Astrocyte (in vitro differentiated cells and primary cell): Measurements from ENCODE around the gene ZDHHC11.
"Not testable (repeated sequence)": the region's sequence is repeated elsewhere in the genome, so short reads cannot be mapped to it uniquely, and the experiment has no call there.

ENCODE experiments used
- EZH2 ChIP-seq: IDR thresholded peaks from 2 replicates; pipeline ENCODE4 v1.6.1; 2012; ENCODE audit warnings: mild to moderate bottlenecking, low read length, inconsistent platforms; ENCODE audit not compliant: insufficient read depth
- TF ChIP-seq, protein P1 (sequence below): IDR thresholded peaks from 2 replicates; pipeline ENCODE4 v1.5.1; 2011; ENCODE audit warnings: low read depth, mild to moderate bottlenecking, inconsistent platforms, low read length, moderate library complexity; ENCODE audit not compliant: insufficient read depth

DNA sequence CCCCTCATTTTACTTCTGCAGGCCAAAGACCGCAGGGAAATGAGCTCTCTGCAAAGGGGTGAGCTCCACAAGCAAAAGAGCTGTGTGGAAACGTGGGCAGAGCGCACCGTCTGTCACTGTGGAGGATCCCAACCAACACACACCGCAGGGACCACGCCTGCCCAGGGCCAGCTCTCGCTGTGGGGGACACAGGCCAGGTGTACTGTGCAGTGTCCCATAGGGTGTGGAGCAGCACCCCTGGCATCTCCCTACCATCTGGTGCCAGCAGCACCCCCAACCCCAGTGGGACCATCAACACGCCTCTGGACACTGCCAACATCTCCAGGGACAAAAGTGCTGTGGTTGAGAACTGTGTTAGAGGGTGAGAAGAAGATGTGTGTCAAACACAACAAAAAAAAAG lies 27.9 kb upstream of the ZDHHC11 start:
- TF ChIP-seq, protein P1, sequence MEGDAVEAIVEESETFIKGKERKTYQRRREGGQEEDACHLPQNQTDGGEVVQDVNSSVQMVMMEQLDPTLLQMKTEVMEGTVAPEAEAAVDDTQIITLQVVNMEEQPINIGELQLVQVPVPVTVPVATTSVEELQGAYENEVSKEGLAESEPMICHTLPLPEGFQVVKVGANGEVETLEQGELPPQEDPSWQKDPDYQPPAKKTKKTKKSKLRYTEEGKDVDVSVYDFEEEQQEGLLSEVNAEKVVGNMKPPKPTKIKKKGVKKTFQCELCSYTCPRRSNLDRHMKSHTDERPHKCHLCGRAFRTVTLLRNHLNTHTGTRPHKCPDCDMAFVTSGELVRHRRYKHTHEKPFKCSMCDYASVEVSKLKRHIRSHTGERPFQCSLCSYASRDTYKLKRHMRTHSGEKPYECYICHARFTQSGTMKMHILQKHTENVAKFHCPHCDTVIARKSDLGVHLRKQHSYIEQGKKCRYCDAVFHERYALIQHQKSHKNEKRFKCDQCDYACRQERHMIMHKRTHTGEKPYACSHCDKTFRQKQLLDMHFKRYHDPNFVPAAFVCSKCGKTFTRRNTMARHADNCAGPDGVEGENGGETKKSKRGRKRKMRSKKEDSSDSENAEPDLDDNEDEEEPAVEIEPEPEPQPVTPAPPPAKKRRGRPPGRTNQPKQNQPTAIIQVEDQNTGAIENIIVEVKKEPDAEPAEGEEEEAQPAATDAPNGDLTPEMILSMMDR = not testable (repeated sequence)
- TF ChIP-seq EZH2 = not testable (repeated sequence)
